HL-60 (cell line): ENCODE measurements around the gene PJA1.

Experiments used
- CTCF ChIP-seq: IDR thresholded peaks from one replicate; pipeline ENCODE4 v1.5.1; 2011; ENCODE audit warnings: low read length, control low read depth, inconsistent platforms; ENCODE audit not compliant: insufficient read depth
- GABPA ChIP-seq: IDR thresholded peaks from 2 replicates; pipeline ENCODE4 v1.6.1; 2012; ENCODE audit warnings: low read depth

GRCh38 chrX:69155786-69156520 lies 9.3 kb downstream of the PJA1 start:
- TF ChIP-seq CTCF (no peak), GABPA (no peak)
